Measurements from ENCODE around the gene CPEB3.

Gene CPEB3

GRCh38 chr10:92184977-92185376, 105.9 kb downstream of the CPEB3 start:
- no peak for TF ChIP-seq CTCF (IDR thresholded peaks at IDR 0.05; ENCODE audit: control extremely low read depth, extremely low read depth, low read depth, missing control alignments)
- POLR2A ChIA-PET, result no interaction called here
- no peak for DNase-seq (ENCODE audit: extremely low spot score)
- CTCF ChIA-PET, result no interaction called here

GRCh38 chr10:92183199-92183598, 107.7 kb downstream of the CPEB3 start:
- DNase-seq (ENCODE audit: extremely low spot score), result no peak
- ChIA-PET POLR2A (no interaction called here), CTCF (no interaction called here)
- TF ChIP-seq CTCF (IDR thresholded peaks at IDR 0.05; ENCODE audit: control extremely low read depth, extremely low read depth, low read depth, missing control alignments), result no peak

GRCh38 chr10:92181575-92181974, 109.3 kb downstream of the CPEB3 start:
- ChIA-PET POLR2A (no interaction called here), CTCF (interaction anchor here (1.4 kb wide), 1 partner anchor 27 kb away, joined by 3 read pairs; no protein-coding TSS in a partner anchor)
- DNase-seq (ENCODE audit: extremely low spot score), result no peak
- no peak for TF ChIP-seq CTCF (IDR thresholded peaks at IDR 0.05; ENCODE audit: control extremely low read depth, extremely low read depth, low read depth, missing control alignments)

- ChIA-PET POLR2A (no interaction called here), CTCF (interaction anchor here (1.9 kb wide), 1 partner anchor 29 kb away, joined by 4 read pairs; no protein-coding TSS in a partner anchor)
- no peak for DNase-seq (ENCODE audit: extremely low spot score)
- TF ChIP-seq CTCF (IDR thresholded peaks at IDR 0.05; ENCODE audit: control extremely low read depth, extremely low read depth, low read depth, missing control alignments), result no peak
Measured at GRCh38 chr10:92180399-92180798, 110.5 kb downstream of the CPEB3 start.

- no peak for TF ChIP-seq CTCF (IDR thresholded peaks at IDR 0.05; ENCODE audit: control extremely low read depth, extremely low read depth, low read depth, missing control alignments)
- ChIA-PET POLR2A (no interaction called here), CTCF (no interaction called here)
- no peak for DNase-seq (ENCODE audit: extremely low spot score)
Measured at GRCh38 chr10:92177546-92177945, 113.3 kb downstream of the CPEB3 start.

GRCh38 chr10:92175164-92175563, 115.7 kb downstream of the CPEB3 start:
- no peak for DNase-seq (ENCODE audit: extremely low spot score)
- ChIA-PET POLR2A (no interaction called here), CTCF (no interaction called here)
- no peak for TF ChIP-seq CTCF (IDR thresholded peaks at IDR 0.05; ENCODE audit: control extremely low read depth, extremely low read depth, low read depth, missing control alignments)

GRCh38 chr10:92173996-92174395, 116.9 kb downstream of the CPEB3 start:
- CTCF ChIA-PET, result no interaction called here

More at GRCh38 chr10:92173996-92174395, 116.9 kb downstream of the CPEB3 start:
- POLR2A ChIA-PET, result no interaction called here
- no peak for DNase-seq (ENCODE audit: extremely low spot score)
- TF ChIP-seq CTCF (IDR thresholded peaks at IDR 0.05; ENCODE audit: control extremely low read depth, extremely low read depth, low read depth, missing control alignments), result no peak
